Measurements from ENCODE around the gene RNF8. TPM values are rescaled to one million over a fixed set of nuclear protein-coding genes. Genes with fewer than 3 reads are reported as not detected.
"Not testable (repeated sequence)": the region's sequence is repeated elsewhere in the genome, so short reads cannot be mapped to it uniquely, and the experiment has no call there.

RNF8 gene
- total RNA-seq, result 10 to 100 TPM; 18.5 to 27.3 TPM

DNA sequence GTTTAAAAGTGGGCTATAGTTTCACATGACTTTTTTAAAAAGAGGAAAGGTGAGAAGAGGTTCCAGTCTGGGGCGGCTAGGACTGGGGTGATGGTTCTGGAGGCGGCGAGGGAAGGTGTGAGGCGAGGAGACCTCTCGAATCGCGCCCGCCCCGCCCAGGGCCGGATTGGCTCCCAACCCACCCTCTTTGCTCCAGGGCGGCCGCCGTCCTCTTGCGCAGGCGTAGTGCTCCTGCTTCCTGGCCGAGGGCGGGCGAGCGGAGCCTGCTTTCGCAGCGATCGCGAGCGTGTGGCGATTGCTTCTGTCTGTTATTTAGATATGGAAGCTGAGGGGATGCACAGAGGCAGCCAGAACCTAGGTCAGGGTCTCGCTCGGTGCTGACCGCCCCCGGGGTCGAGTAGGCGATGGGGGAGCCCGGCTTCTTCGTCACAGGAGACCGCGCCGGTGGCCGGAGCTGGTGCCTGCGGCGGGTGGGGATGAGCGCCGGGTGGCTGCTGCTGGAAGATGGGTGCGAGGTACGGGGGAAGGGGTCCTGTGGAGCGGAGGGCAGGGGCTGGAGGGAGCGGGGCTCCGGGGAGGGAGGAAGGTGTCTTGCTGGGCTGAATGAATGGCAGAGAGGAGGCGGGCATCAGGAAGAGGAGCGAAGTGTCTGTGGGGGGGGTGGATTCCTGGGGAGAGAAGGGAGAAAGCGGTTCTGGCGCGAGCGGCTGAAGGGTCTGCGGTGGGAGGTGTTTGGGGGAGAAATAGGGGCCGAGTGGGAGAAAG is at the start of gene RNF8:
TSS of gene RNF8 (plus strand) at position 223 of the 765 bp plus-strand sequence. CDS start at position 405, 182 bp downstream.
- Mint-ChIP-seq H3K27me3 (no peaks in the 10 kb centered on the region), H3K9me3 (no peaks in the 10 kb centered on the region), H3K4me3 (peak within 1 kb of the TSS; percentile 95), H3K27ac (peak within 1 kb of the TSS; percentile 77 to 93), H3K4me1 (ENCODE audit: low read depth in 2 of 2) (peaks cover 39 to 43% of the 10 kb centered on the region in 2 donors), H3K36me3 (no peaks in the 10 kb centered on the region)
- ATAC-seq (peak; percentile 97), DNase-seq (ENCODE audit: low spot score) (peak; percentile 93)

DNA sequence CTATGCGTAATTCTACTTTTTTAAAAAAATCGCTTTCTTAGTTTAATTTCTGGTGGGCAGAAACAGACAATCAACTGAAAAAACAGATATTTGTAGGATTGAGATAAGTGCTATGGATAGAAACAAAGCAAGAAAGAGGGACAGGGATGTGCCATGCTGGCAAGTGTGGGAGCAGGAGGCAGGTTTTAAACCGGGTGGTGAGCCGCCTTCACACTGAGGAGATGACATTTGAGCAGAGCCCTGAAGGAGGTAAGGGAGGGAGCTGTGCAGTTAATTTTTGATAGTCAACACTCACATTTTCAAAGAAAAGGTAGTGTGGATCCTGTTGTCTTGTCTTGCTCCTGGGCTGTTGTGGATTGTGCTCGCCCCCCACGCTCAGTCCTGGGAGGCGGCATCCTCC is 49.0 kb upstream of the RNF8 start:
- no peak overlapping the region for H3K4me3 Mint-ChIP-seq
- no peaks in the 10 kb centered on the region for H3K9me3 Mint-ChIP-seq
- ATAC-seq (no peak), DNase-seq (ENCODE audit: low spot score) (no peak)
- H3K4me1 Mint-ChIP-seq (ENCODE audit: low read depth in 2 of 2), result peaks cover 0 to 5% of the 10 kb centered on the region in 2 donors
- no peak overlapping the region for H3K27ac Mint-ChIP-seq
- no peaks in the 10 kb centered on the region for H3K27me3 Mint-ChIP-seq
- peaks cover 32% of the 10 kb centered on the region for H3K36me3 Mint-ChIP-seq

DNA sequence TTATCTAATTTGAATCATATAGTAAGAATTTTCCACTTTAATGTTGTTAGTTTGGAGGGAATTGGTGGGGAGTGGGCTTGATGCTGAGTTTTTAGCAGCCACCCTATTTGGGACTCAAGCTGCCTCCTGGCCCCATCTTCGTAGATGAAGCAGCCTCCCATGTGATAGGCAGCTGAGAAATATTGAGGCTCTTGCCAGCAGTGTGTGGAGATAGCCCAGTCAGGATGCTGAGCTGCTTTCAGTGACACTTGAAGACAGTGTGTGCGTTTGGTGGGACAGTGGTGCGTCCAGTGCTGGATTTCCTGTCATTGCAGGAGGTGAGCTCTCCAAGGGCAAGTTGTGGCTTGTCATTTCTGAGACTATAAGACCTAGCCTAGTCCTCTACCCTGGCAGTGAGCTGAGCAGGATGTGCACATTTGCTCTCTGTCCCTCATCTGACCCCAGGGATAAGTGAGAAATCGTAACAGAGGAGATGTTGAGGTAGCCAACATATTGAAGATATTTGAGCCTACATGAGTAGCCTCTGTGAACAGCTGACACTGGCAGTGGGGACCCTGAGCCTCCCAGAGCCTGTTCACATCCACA is 47.9 kb upstream of the RNF8 start:
- no peaks in the 10 kb centered on the region for H3K27me3 Mint-ChIP-seq
- H3K9me3 Mint-ChIP-seq, result no peaks in the 10 kb centered on the region
- no peak overlapping the region for H3K4me3 Mint-ChIP-seq
- DNase-seq (ENCODE audit: low spot score) (no peak), ATAC-seq (no peak)
- H3K4me1 Mint-ChIP-seq (ENCODE audit: low read depth in 2 of 2), result peaks cover 0 to 5% of the 10 kb centered on the region in 2 donors
- H3K36me3 Mint-ChIP-seq, result peaks cover 33% of the 10 kb centered on the region
- no peak overlapping the region for H3K27ac Mint-ChIP-seq

DNA sequence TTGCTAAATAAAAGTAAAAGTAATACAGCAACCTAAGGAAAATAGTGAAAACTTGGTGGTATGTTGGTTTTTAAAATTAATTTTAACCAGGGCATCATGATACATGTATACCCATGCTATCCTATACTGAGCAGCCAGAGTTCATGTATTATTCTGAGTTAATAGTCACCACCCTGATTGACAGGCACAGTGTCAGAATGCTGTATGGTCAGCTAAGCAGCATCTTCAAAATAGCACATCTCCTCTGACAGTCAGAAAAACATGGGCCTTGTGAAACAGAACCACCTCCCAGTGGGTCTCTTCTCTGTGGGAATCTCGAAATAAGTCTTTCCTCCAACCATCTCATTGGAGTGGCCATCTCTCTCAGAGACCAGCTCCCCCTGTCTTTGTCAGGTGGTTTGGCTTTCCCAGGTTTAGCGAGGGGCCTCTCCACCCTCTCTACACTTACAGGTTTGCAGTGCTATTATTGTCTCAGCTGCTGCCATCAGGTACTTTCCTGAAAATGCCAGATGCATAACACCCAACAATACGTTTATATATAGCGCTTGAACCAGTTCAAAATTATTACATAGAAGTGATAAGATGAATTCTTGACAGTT is 47.1 kb upstream of the RNF8 start:
- H3K9me3 Mint-ChIP-seq, result no peaks in the 10 kb centered on the region
- DNase-seq (ENCODE audit: low spot score) (no peak), ATAC-seq (no peak)
- H3K4me3 Mint-ChIP-seq, result no peak overlapping the region
- H3K27me3 Mint-ChIP-seq, result no peaks in the 10 kb centered on the region
- peaks cover 28% of the 10 kb centered on the region for H3K36me3 Mint-ChIP-seq
- H3K4me1 Mint-ChIP-seq (ENCODE audit: low read depth in 2 of 2), result peaks cover 0 to 5% of the 10 kb centered on the region in 2 donors
- H3K27ac Mint-ChIP-seq, result no peak overlapping the region

- not testable (repeated sequence) for H3K27me3 Mint-ChIP-seq; H3K27ac Mint-ChIP-seq; DNase-seq (ENCODE audit: low spot score); ATAC-seq; H3K4me1 Mint-ChIP-seq (ENCODE audit: low read depth in 2 of 2); H3K9me3 Mint-ChIP-seq; H3K4me3 Mint-ChIP-seq
- peaks cover 22% of the 10 kb centered on the region for H3K36me3 Mint-ChIP-seq
Measured at GRCh38 chr6:37307484-37307883, 46.3 kb upstream of the RNF8 start.

DNA sequence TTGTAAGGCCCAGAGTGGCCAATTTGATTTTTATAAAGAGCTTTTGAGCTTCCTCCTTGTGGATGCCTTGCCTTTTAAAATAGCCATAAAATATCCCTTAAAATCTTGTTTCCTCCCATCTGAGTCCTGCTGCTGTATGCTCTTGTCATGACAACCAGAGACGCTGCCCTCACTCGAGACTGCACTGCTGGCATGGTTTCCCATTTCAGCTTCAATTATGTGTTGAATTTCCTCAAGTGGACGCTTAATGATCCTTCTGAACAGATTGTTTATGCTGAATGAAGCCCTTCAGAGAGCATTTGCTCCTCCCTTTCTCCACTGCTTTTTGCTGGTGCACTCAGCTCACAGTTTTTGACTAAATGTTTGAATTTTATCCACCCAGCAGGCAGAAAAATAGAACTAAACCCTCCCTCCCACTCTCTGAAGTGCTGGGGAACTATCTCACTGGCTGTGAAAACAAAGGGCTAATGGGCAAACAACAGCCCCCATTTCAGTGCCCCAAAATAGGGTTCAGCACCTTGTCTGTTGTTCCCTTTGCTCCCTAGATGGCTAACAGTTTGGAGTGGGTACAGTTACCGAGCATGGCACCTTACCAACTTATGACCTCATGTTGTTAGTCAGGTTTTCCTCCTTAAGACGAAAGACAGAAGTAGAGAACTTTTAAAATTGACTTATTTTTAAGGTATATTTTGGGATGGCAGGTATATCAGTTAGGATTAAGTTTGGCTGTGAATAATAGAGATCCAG is 45.5 kb upstream of the RNF8 start:
- no peak for DNase-seq (ENCODE audit: low spot score)
- H3K27ac Mint-ChIP-seq, result no peak overlapping the region
- no peak for ATAC-seq
- peaks cover 16% of the 10 kb centered on the region for H3K36me3 Mint-ChIP-seq
- no peaks in the 10 kb centered on the region for H3K27me3 Mint-ChIP-seq
- no peaks in the 10 kb centered on the region for H3K4me1 Mint-ChIP-seq (ENCODE audit: low read depth in 2 of 2)
- no peak overlapping the region for H3K4me3 Mint-ChIP-seq
- no peaks in the 10 kb centered on the region for H3K9me3 Mint-ChIP-seq

DNA sequence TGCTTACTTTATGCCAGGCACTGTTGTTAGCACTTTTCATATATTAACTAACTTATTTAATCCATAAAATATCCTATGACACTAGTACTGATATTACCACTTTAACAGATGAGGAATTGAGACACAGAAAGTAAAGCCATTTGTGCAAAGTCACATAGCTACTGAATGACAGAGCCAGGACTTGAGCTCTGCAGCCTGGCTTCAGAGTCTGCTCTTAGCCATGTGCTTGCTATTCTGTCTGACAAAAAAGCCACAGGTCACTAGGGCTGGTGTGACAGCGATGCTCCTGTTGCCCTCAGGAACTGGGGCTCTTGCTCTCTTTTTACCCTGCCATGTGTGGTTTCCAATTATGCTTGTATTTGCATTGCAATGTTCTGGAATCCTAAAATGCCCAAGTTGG is 44.7 kb upstream of the RNF8 start:
- peaks cover 10% of the 10 kb centered on the region for H3K36me3 Mint-ChIP-seq

DNA sequence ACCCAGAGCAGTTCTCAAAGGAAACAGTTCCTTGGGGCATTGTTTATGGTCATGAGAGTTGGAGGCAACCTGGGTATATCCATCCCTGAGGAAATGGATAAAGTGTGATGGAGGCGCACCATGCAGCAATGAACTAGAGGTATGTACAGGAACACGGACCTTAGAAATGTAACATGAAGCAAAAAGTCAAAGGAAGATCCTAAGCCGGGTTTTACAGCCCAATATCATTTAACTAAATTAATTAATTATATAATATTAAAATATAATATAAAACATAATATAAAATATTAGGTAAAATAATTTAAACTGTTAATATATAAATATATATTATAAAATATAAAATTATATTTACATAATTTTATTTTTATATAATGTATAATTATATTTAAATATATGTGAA is 44.1 kb upstream of the RNF8 start:
- Mint-ChIP-seq H3K27ac (no peak overlapping the region), H3K4me3 (no peak overlapping the region), H3K9me3 (no peaks in the 10 kb centered on the region), H3K27me3 (no peaks in the 10 kb centered on the region), H3K4me1 (ENCODE audit: low read depth in 2 of 2) (peaks cover 8 to 9% of the 10 kb centered on the region in 2 donors), H3K36me3 (peaks cover 15% of the 10 kb centered on the region)
- ATAC-seq (no peak), DNase-seq (ENCODE audit: low spot score) (no peak)

More for the DNA sequence above, 44.7 kb upstream of the RNF8 start:
- no peak overlapping the region for H3K4me3 Mint-ChIP-seq
- ATAC-seq, result no peak
- no peak overlapping the region for H3K27ac Mint-ChIP-seq
- DNase-seq (ENCODE audit: low spot score), result no peak
- no peaks in the 10 kb centered on the region for H3K27me3 Mint-ChIP-seq
- no peaks in the 10 kb centered on the region for H3K9me3 Mint-ChIP-seq
- H3K4me1 Mint-ChIP-seq (ENCODE audit: low read depth in 2 of 2), result peaks cover 2 to 3% of the 10 kb centered on the region in 2 donors

DNA sequence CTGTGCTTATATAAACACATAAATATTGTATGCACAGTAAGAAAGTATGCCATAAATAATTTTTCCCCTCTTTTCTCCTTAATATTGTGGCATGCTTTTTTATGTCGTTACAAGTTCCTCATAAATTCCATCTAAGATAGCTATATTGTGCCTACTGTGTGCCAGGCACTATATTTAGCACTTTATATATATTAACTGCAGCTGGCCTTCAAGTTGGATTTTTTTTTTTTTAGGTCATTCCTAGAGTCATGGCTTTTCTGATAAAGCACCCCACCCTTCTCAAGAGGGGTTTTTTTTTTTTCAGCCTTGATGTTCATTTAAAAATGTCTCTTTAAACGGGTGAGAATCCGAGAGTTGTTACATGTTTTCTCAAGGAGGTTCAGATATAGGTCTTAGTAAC is 42.8 kb upstream of the RNF8 start:
- no peaks in the 10 kb centered on the region for H3K27me3 Mint-ChIP-seq

DNA sequence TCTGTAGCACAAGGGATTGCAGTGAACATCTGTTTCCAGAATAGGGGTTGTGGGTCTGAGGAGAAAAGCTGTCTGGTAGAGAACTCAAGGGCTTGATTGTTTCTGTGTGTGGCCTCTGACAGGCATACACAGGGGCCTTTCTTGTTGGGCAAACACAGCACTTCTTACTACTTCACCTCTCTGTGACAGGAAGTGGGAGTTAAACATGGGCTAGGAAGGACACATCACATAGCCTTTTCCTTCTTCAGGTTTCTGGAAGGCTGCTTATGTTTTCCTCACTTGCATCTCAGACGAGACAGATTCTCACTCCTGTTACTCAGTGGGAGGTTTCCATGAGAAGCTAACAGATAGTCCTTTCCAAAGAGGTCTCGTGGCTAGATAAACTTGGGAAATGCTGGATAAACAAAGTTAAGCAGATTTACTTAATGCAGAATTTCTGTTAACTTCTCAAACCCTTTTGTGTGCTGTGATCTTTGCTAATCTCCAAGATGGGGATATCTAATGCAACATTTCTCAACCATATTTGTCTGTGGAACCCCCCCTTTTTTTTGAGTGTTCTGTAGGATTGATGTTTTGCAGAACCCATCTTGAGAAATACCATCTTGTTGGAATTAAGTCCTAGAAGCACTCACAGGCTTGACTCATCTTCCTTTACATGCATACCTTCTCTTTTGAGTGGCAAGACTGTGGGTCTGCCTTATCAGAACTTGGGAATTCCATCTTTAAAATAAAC is 41.9 kb upstream of the RNF8 start:
- H3K27ac Mint-ChIP-seq, result peak overlapping the region in 1 of 2 donors; percentile 47
- no peaks in the 10 kb centered on the region for H3K27me3 Mint-ChIP-seq
- H3K4me1 Mint-ChIP-seq (ENCODE audit: low read depth in 2 of 2), result peaks cover 11 to 13% of the 10 kb centered on the region in 2 donors
- peaks cover 18% of the 10 kb centered on the region for H3K36me3 Mint-ChIP-seq
- H3K9me3 Mint-ChIP-seq, result no peaks in the 10 kb centered on the region
- no peak for DNase-seq (ENCODE audit: low spot score)
- H3K4me3 Mint-ChIP-seq, result no peak overlapping the region
- no peak for ATAC-seq

More for the DNA sequence above, 42.8 kb upstream of the RNF8 start:
- peaks cover 11 to 13% of the 10 kb centered on the region in 2 donors for H3K4me1 Mint-ChIP-seq (ENCODE audit: low read depth in 2 of 2)
- H3K27ac Mint-ChIP-seq, result peak overlapping the region in 1 of 2 donors; percentile 47
- peaks cover 18% of the 10 kb centered on the region for H3K36me3 Mint-ChIP-seq
- no peaks in the 10 kb centered on the region for H3K9me3 Mint-ChIP-seq
- DNase-seq (ENCODE audit: low spot score) (no peak), ATAC-seq (no peak)
- H3K4me3 Mint-ChIP-seq, result no peak overlapping the region

GRCh38 chr6:37313723-37314486 is 39.9 kb upstream of the RNF8 start:
- H3K9me3 Mint-ChIP-seq, result no peaks in the 10 kb centered on the region
- H3K4me3 Mint-ChIP-seq, result no peak overlapping the region
- DNase-seq (ENCODE audit: low spot score), result no peak
- ATAC-seq, result no peak
- no peaks in the 10 kb centered on the region for H3K27me3 Mint-ChIP-seq
- peak overlapping the region; percentile 4 to 34 for H3K27ac Mint-ChIP-seq
- peaks cover 11 to 13% of the 10 kb centered on the region in 2 donors for H3K4me1 Mint-ChIP-seq (ENCODE audit: low read depth in 2 of 2)
- H3K36me3 Mint-ChIP-seq, result peaks cover 18% of the 10 kb centered on the region

DNA sequence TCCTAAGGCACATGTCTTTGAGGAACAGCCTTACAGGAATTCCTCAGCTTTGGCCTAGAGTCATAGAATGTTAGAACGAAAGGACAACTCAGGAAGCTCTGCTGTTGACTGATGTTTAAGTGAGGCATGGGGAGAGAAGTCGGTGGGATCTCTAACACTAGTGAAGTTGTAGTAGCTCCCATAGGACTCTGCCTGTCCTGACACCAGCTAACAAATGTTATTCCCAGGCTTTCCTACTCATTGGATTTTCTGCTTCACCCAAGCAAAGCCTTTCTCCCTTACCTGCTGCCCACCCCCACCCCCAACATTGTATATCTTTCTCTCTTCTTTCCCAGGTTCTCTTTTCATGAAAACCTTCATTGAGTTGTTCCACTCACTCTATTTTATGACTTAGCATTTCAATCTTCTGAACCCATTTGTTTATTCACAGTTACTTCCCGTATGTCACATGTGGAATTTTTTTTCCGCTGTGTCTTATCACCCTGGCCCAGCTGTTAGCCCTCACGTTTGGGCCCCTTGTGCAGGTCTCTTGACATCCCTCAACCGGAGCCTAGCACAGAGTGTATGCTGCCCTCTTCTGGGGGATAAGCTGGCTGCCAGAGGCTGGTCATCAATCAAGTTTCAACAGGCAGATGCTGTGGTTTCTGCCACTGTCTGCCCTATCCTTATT is 39.2 kb upstream of the RNF8 start:
- Mint-ChIP-seq H3K36me3 (peaks cover 15% of the 10 kb centered on the region), H3K27me3 (no peaks in the 10 kb centered on the region), H3K9me3 (no peaks in the 10 kb centered on the region), H3K27ac (peak overlapping the region; percentile 4 to 34), H3K4me3 (peak overlapping the region; percentile 21), H3K4me1 (ENCODE audit: low read depth in 2 of 2) (peaks cover 11 to 13% of the 10 kb centered on the region in 2 donors)
- ATAC-seq (peak; percentile 83 to 85), DNase-seq (ENCODE audit: low spot score) (peak; percentile 63)
